ENCODE data around the gene GNB3. TPM values are rescaled to one million over a fixed set of nuclear protein-coding genes. Genes with fewer than 3 reads are reported as not detected.
"Not testable (repeated sequence)": the region's sequence is repeated elsewhere in the genome, so short reads cannot be mapped to it uniquely, and the experiment has no call there.

Gene GNB3
- total RNA-seq, 2 experiments from 2014 or later = 0.50 to 1.1 TPM

DNA sequence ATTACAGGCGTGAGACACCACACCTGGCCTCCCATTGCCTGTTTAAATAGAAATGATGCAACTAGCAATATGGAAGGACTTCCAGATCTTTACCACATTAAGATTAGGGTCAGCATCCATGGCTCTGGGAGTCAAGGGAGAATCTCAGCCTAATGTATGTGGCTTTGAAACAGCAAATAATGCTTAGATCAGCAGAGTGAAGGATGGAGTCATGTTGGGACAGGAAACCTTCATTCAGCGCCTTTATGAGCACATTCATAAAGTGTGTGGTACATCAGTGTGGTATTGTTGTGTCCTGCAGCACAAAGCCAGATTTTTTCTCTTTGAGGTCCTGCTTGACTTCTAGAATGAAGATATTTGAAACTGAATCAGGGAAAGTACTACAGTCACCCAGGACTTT, 47.6 kb downstream of the GNB3 start:
- H3K9me3 Mint-ChIP-seq = no peaks in the 10 kb centered on the region
- DNase-seq (no peak), ATAC-seq (no peak)
- ChIA-PET POLR2A (interaction anchor here (1.1 kb wide), 1 partner anchor 16 kb away, joined by 4 read pairs; the partner anchor contains the start of gene SPSB2), CTCF (no interaction called here)
- intact Hi-C loops (cut with micrococcal nuclease) = no loop called here
- no peaks in the 10 kb centered on the region for H3K27me3 Mint-ChIP-seq
- TF ChIP-seq CTCF (IDR thresholded peaks at IDR 0.05) = no peak
- H3K27ac Mint-ChIP-seq = no peak overlapping the region
- no peak overlapping the region for H3K4me3 Mint-ChIP-seq
- H3K4me1 Mint-ChIP-seq (ENCODE audit: low read depth) = peaks cover 16% of the 10 kb centered on the region
- peaks cover 8% of the 10 kb centered on the region for H3K36me3 Mint-ChIP-seq (ENCODE audit: low read depth)

GRCh38 chr12:6888794-6889193, 48.1 kb downstream of the GNB3 start:
- H3K27me3 Mint-ChIP-seq; DNase-seq; H3K9me3 Mint-ChIP-seq; ATAC-seq; H3K27ac Mint-ChIP-seq; intact Hi-C loops (cut with micrococcal nuclease); CTCF ChIA-PET; H3K4me3 Mint-ChIP-seq; H3K36me3 Mint-ChIP-seq (ENCODE audit: low read depth): not testable (repeated sequence)
- peaks cover 16% of the 10 kb centered on the region for H3K4me1 Mint-ChIP-seq (ENCODE audit: low read depth)
- POLR2A ChIA-PET = interaction anchor here (1.4 kb wide), 1 partner anchor 17 kb away, joined by 5 read pairs; no protein-coding TSS in a partner anchor

- H3K4me1 Mint-ChIP-seq (ENCODE audit: low read depth) = peaks cover 16% of the 10 kb centered on the region
- H3K9me3 Mint-ChIP-seq; CTCF ChIA-PET; DNase-seq; ATAC-seq; intact Hi-C loops (cut with micrococcal nuclease); H3K27me3 Mint-ChIP-seq; H3K36me3 Mint-ChIP-seq (ENCODE audit: low read depth): not testable (repeated sequence)
- POLR2A ChIA-PET = interaction anchor here (1.4 kb wide), 1 partner anchor 18 kb away, joined by 5 read pairs; no protein-coding TSS in a partner anchor
- H3K27ac Mint-ChIP-seq = peak overlapping the region; percentile 91
- peak overlapping the region; percentile 73 for H3K4me3 Mint-ChIP-seq
These were observed 49.2 kb downstream of the GNB3 start for GRCh38 chr12:6889775-6890573.

- Mint-ChIP-seq H3K27me3 (no peaks in the 10 kb centered on the region), H3K9me3 (no peaks in the 10 kb centered on the region), H3K36me3 (ENCODE audit: low read depth) (peaks cover 2% of the 10 kb centered on the region), H3K4me3 (peak overlapping the region; percentile 73), H3K4me1 (ENCODE audit: low read depth) (peaks cover 16% of the 10 kb centered on the region), H3K27ac (peak overlapping the region; percentile 91)
- peak; percentile 81 for TF ChIP-seq CTCF (IDR thresholded peaks at IDR 0.05)
- intact Hi-C loops (cut with micrococcal nuclease) = no loop called here
- ChIA-PET CTCF (interaction anchor here (0.6 to 2.8 kb wide), 31 partner anchors 8 to 219 kb away, joined by 3 to 41 read pairs (median 5); partner anchors contain the start of genes CDCA3, ENO2, LRRC23 and PTMS), POLR2A (interaction anchor here (0.6 to 2.3 kb wide), 23 partner anchors 8 to 131 kb away, joined by 3 to 15 read pairs (median 4); partner anchors contain the start of genes C12orf57, LRRC23, RNU7-1 and SPSB2)
- DNase-seq = peak; percentile 99
- peak; percentile 95 for ATAC-seq
These were observed 50.3 kb downstream of the GNB3 start for GRCh38 chr12:6890789-6891645.

DNA sequence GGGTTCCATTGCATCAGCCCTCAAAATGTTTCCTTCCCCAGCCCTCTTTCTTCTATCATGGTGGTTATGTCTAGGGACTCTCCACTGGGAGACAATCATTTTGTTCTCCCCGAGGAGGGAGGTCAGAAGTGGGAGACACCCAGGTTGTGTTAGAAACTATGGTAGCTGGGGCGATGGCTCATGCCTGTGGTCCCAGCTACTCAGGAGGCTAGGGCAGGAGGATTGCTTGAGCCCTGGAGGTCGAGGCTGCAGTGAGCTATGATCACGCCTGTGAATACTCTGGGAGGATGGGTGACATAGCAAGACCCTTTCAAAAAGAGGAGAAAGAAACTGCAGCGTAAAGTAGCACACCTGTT, 50.9 kb downstream of the GNB3 start:
- DNase-seq (peak; percentile 31), ATAC-seq (peak; percentile 6)
- Mint-ChIP-seq H3K36me3 (ENCODE audit: low read depth) (peaks cover 2% of the 10 kb centered on the region), H3K4me3 (peak overlapping the region; percentile 73), H3K9me3 (no peaks in the 10 kb centered on the region), H3K27me3 (no peaks in the 10 kb centered on the region), H3K27ac (peak overlapping the region; percentile 83), H3K4me1 (ENCODE audit: low read depth) (peaks cover 16% of the 10 kb centered on the region)
- ChIA-PET POLR2A (interaction anchor here (0.8 to 2.3 kb wide), 20 partner anchors 11 to 131 kb away, joined by 3 to 15 read pairs (median 4); partner anchors contain the start of genes C12orf57, LRRC23, RNU7-1 and SPSB2), CTCF (interaction anchor here (0.6 to 2.8 kb wide), 29 partner anchors 7 to 218 kb away, joined by 3 to 41 read pairs (median 5); partner anchors contain the start of genes CDCA3, ENO2, LRRC23 and PTMS)
- intact Hi-C loops (cut with micrococcal nuclease) = no loop called here
- no peak for TF ChIP-seq CTCF (IDR thresholded peaks at IDR 0.05)

- POLR2A ChIA-PET = interaction anchor here (1.4 to 2.4 kb wide), 4 partner anchors 12 to 25 kb away, joined by 4 to 15 read pairs (median 9); partner anchors contain the start of genes LRRC23 and SPSB2
- DNase-seq; H3K27me3 Mint-ChIP-seq; H3K36me3 Mint-ChIP-seq (ENCODE audit: low read depth); intact Hi-C loops (cut with micrococcal nuclease); ATAC-seq; H3K9me3 Mint-ChIP-seq: not testable (repeated sequence)
- CTCF ChIA-PET = interaction anchor here (2.1 to 2.8 kb wide), 6 partner anchors 10 to 45 kb away, joined by 6 to 41 read pairs (median 22); partner anchors contain the start of genes ENO2, LRRC23 and SPSB2
- Mint-ChIP-seq H3K4me3 (peak overlapping the region; percentile 73), H3K27ac (peak overlapping the region; percentile 59), H3K4me1 (ENCODE audit: low read depth) (peaks cover 16% of the 10 kb centered on the region)
These were observed 52.0 kb downstream of the GNB3 start for GRCh38 chr12:6892683-6893082.

Data from activated CD8-positive, alpha-beta T cell treated with anti-CD3 and anti-CD28 coated beads for 36 hours (primary cell).